Activated CD8-positive, alpha-beta T cell treated with anti-CD3 and anti-CD28 coated beads, Interleukin-2, amount 10 ng/mL, durations not matched to agents 7 days and 5 days (primary cell): ENCODE results near the gene NUP62. TPM values are rescaled to one million over a fixed set of nuclear protein-coding genes. Genes with fewer than 3 reads are reported as not detected.
A peak's percentile ranks its signal among the peaks of the same experiment; 100 is the strongest.

Experiments used
- ATAC-seq: fragments of 150-1000 bp; cut with Tn5 transposase; one replicate; pipeline ENCODE4 v1.10.0; 2021; ENCODE audit warnings: moderate library complexity
- CTCF ChIA-PET: fragments of 350-600 bp; sonication (Branson Sonifier 250); formaldehyde crosslinking; loops from one replicate; lab custom pipeline; 2021; ENCODE audit warnings: antibody characterized with exemption; lab: Charles Lee
- POLR2A ChIA-PET: fragments of 350-600 bp; sonication (Branson Sonifier 250); formaldehyde crosslinking; loops from one replicate; lab custom pipeline; 2021; ENCODE audit warnings: antibody characterized with exemption; lab: Charles Lee
- DNase-seq: peaks from one replicate; pipeline ENCODE4 v3.0.0-alpha.2; 2020
- H3K27ac Mint-ChIP-seq: one replicate; pipeline ENCODE4 v1.8.0; 2021; ENCODE audit warnings: mild to moderate bottlenecking, mixed read lengths
- H3K27me3 Mint-ChIP-seq: one replicate; pipeline ENCODE4 v1.8.0; 2021; ENCODE audit warnings: low read depth, mixed read lengths
- H3K36me3 Mint-ChIP-seq: one replicate; pipeline ENCODE4 v1.8.0; 2021; ENCODE audit warnings: low read depth, mixed read lengths
- H3K4me1 Mint-ChIP-seq: one replicate; pipeline ENCODE4 v1.8.0; 2021; ENCODE audit warnings: low read depth, mixed read lengths
- H3K4me3 Mint-ChIP-seq: one replicate; pipeline ENCODE4 v1.8.0; 2021; ENCODE audit warnings: mild to moderate bottlenecking, mixed read lengths
- H3K9me3 Mint-ChIP-seq: one replicate; pipeline ENCODE4 v1.8.0; 2022; ENCODE audit warnings: mixed read lengths; ENCODE audit not compliant: insufficient read depth
- total RNA-seq, 2 experiments: library from RNA; stranded (reverse); gene quantifications; one replicate each; pipeline ENCODE4 v1.2.3, GENCODE V29; 2021

Gene NUP62
- total RNA-seq, 2 experiments from 2014 or later: 116 to 122 TPM

DNA sequence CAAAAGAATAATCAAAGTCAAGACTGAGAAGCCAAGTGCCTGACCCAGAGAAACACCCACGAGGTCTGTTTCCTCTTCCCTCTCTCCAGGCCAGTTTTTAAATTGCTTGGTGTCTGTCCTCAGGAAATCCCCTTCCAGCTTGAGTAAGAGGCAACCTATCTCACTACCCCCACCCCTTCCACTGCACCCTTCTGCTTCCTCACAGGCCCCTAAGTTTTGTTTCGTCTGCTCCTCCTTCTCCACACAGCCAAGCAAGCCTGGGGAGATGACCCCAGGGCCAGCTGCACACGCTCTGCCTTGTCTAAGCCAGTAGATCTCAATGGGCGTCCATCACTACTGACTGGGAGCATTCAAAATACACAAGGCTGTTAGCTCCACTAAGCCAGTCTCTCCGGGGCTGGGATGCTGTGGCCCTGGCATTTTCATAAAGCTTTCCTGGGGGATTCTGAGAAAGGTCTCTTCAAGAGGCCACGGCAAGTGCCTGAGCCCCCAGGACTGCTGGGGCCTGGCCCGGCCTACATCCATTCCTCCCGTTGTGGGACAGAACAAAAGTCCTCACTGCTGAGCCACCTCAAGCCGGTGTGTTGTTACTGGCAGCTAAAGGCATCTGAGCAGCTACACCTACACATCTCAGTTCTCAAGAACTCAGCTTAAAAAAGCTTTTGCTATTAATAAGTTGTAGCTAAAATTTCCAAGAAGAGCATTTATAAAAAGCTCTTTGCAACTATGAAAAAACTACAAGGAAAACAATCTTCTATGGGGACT is 17.7 kb downstream of the NUP62 start:
- Mint-ChIP-seq H3K4me1 (peaks cover 31% of the 10 kb centered on the region), H3K9me3 (no peaks in the 10 kb centered on the region), H3K27ac (peak overlapping the region; percentile 44), H3K36me3 (peaks cover 74% of the 10 kb centered on the region), H3K4me3 (no peak overlapping the region), H3K27me3 (no peaks in the 10 kb centered on the region)
- ATAC-seq (no peak), DNase-seq (no peak)
- ChIA-PET POLR2A (interaction anchor here (0.6 to 1.7 kb wide), 6 partner anchors 9 to 34 kb away, joined by 3 to 16 read pairs (median 4); partner anchors contain the start of genes AKT1S1, ATF5, NUP62 and TBC1D17), CTCF (interaction anchor here (1.1 to 1.5 kb wide), 2 partner anchors 11 to 17 kb away, joined by 4 to 5 read pairs; partner anchors contain the start of genes ATF5 and NUP62)

DNA sequence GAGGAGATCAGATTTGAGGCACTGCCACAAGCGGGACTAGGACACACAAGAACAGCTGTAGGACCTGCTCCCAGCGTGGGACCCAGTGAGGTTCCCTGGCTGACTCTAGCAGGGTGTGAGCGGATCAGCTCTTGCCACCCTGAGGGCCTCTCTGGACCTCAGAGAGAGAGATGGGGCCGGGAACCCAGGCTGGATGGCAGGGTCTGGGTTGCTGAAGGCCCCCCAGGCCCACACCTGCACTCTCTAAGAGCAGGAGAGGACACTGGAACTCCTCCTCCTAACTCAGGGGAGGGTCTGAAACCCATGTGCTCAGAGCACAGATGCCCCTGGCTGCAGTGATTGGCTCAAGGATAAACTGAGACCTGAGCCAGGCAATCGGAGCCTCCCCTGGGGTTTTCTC is 19.1 kb downstream of the NUP62 start:
- DNase-seq: no peak
- Mint-ChIP-seq H3K36me3 (peaks cover 74% of the 10 kb centered on the region), H3K4me3 (no peak overlapping the region), H3K4me1 (peaks cover 30% of the 10 kb centered on the region), H3K27me3 (no peaks in the 10 kb centered on the region), H3K27ac (no peak overlapping the region), H3K9me3 (no peaks in the 10 kb centered on the region)
- ChIA-PET CTCF (no interaction called here), POLR2A (interaction anchor here (0.6 to 1.8 kb wide), 4 partner anchors 10 to 319 kb away, joined by 3 to 7 read pairs (median 4); partner anchors contain the start of genes ATF5 and NUP62)
- no peak for ATAC-seq

DNA sequence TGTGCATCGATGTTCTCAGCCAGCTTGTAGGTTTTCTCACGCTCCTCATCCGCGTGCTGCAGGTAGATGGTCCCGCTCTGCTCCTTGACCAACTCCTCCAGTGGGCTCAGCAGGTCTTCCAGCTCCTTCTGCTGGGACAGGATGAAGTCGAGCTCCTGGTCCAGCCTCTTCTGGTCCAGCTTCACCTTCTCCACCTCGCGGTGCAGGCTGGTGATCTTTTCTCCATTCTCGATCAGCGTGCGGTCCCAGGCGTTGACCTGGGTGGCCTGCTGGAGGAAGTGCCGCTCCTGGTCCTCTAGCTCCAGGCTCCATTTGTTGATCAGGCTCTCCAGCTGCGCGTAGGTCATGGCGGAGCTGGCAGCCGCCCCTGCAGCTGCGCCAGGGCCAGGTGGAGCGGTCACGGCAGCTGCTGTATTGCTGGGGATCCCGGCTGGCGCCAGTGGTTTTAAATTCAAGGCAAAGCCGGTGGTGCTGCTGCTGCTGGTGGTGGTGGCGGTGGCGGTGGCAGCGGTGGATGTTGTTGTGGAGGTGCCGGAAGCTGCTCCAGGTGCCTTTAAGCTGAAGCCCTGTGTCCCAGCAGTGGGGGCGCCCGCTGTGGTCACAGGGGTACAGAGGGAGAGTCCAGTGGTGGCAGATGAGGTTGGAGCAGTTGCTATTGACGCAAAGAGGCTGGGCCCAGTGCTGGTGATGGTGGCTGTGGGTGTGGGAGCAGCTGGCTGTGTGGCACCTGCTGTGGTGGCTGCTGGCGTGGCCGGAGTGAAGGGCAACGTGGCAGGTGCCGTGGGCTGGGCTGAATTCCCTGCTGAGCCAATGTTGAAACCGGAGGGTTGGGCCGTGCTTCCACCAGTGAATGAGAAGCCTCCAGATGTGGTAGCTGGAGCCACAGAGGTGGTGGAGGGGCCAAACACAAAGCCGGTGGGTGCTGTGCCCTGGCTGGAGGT is 20.6 kb downstream of the NUP62 start:
- DNase-seq (no peak), ATAC-seq (no peak)
- POLR2A ChIA-PET: interaction anchor here (0.9 to 1.8 kb wide), 3 partner anchors 9 to 21 kb away, joined by 3 to 7 read pairs (median 5); partner anchors contain the start of genes ATF5, IL4I1 and NUP62
- Mint-ChIP-seq H3K4me3 (no peak overlapping the region), H3K4me1 (peaks cover 31% of the 10 kb centered on the region), H3K27ac (peak overlapping the region; percentile 30), H3K9me3 (no peaks in the 10 kb centered on the region), H3K36me3 (peaks cover 63% of the 10 kb centered on the region), H3K27me3 (no peaks in the 10 kb centered on the region)
- CTCF ChIA-PET: no interaction called here

DNA sequence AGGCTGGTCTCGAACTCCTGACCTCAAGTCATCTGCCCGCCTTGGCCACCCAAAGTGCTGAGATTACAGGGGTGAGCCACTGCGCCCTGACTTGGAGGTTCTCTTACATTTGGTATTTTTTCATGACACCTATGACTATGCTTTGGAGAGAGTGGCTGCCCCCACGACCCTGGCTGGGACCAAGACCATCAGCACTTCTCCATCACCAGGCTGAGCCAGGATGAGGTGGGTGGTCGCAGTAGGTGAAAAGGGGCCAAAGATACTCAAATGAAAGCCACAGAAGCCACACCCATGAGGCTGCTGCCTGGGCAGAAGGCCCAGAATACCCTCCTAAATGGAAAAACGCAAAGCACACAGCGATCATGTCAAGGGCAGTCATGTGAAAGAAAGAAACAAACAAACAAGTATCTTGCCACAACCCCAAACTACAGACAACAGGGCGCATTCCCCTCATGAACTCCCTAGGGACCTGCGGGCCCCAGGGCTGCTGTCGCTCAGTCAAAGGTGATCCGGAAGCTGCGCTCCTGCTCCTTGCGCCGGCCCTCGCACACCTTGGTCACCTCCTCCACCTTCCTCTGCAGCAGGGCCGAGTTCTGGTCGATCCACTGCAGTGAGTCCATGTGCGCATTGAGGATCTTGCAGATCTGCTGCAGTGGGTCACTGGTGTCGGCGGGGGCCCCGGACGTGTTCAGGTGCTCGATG is 21.4 kb downstream of the NUP62 start:
- H3K4me1 Mint-ChIP-seq: peaks cover 26% of the 10 kb centered on the region
- H3K4me3 Mint-ChIP-seq: no peak overlapping the region
- no peaks in the 10 kb centered on the region for H3K9me3 Mint-ChIP-seq
- peaks cover 54% of the 10 kb centered on the region for H3K36me3 Mint-ChIP-seq
- no peaks in the 10 kb centered on the region for H3K27me3 Mint-ChIP-seq
- H3K27ac Mint-ChIP-seq: no peak overlapping the region
- ChIA-PET POLR2A (interaction anchor here (0.9 kb wide), 1 partner anchor 10 kb away, joined by 5 read pairs; the partner anchor contains the start of gene IL4I1), CTCF (no interaction called here)
- no peak for ATAC-seq
- no peak for DNase-seq

DNA sequence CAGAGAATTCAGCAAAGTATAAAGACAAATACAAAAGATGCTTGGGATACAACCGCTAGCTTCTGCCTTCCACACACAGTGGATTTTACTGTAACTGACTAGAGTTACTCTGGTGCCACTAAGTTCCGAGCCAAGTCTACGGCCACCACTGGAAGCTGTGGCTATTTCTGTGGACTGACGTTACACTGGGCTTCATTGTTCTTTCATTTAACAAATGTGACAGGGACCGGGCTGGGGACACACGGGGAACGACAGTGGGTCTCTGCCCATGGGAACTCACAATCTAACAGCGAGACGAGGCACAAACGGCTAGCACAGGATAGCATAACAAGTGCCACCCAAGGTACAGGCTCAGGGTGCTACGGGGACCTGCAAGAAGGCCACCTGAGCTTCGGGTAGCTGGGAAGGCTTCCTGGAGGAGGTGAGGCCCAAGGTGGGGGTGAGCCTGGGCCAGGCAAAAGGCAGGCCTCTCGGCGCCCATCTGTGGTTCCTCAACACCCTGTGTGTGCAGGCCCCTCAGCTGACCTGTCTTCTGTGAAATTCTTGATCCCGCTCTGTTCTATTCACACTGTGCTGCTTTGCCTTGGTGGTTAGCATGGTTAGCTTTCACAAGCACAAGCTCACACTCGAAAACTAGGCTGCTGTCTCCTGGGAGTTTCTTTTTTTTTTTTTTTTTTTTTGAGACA is 22.3 kb downstream of the NUP62 start:
- peaks cover 22% of the 10 kb centered on the region for H3K4me1 Mint-ChIP-seq
- POLR2A ChIA-PET: no interaction called here

DNA sequence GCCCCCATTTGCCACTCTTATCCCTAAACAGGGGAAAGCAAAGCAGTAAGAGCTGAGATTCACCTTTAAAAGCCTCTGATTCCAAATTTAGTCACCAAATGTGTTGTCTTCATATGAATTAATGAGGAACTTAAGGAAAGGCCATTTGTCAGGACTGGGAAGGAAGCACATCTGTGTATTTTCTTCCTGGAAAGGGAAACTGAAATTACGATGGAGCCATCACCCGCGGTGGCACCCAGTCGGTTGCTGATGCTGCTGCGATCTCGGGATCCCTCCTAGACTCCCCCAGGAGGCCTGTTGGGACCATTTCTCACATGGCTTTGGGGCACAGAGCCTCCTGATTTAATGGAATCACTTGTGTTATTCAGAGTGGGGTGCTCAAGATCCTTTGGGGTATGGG is 25.2 kb downstream of the NUP62 start:
- no peak overlapping the region for H3K4me3 Mint-ChIP-seq
- POLR2A ChIA-PET: no interaction called here
- ATAC-seq: no peak

More for the DNA sequence above, 22.3 kb downstream of the NUP62 start:
- peaks cover 49% of the 10 kb centered on the region for H3K36me3 Mint-ChIP-seq
- H3K27me3 Mint-ChIP-seq: no peaks in the 10 kb centered on the region
- H3K27ac Mint-ChIP-seq: no peak overlapping the region
- ATAC-seq (no peak), DNase-seq (no peak)
- CTCF ChIA-PET: no interaction called here
- no peaks in the 10 kb centered on the region for H3K9me3 Mint-ChIP-seq
- no peak overlapping the region for H3K4me3 Mint-ChIP-seq

DNA sequence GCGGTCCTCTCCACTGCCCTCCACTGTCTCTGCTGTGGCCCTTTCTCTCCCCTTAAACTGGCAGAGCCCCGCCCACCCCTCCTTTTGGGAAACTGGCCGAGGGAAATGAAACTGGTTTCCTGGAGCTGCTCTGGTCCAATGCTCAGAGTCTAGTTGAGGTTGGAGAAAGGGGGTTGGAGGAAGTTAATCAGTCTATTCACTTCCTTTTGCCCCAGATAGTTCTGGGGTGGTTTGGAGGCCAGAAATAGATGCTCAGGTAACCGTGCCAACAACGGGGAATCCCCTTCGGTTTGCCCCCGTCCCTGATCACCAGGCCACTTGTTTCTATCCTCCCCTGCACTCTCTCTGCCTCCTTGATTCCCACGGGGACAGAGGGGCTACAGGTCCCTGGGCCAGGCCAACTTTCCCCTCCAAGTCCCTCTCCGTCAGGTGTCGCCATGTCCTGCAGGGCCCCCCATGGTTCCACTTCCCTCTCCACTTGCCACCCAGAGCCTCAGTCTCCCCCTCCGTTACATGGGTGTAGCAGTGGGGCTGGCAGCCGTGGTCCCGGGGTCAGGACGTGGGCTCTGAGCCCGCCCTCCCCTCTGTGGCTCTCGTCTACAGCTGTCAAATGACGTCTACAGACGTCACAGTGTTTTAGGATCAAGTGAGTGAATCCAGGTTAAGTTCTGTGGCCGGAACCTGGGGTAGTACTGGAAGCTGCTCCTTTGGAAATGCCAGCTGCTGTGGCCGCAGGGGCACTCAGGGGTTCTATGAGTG is 32.3 kb downstream of the NUP62 start, which contains the start of gene IL4I1:
IL4I1 (minus strand) TSS at position 25 of the 759 bp plus-strand sequence. CDS start 727 bp downstream, outside the sequence.
- DNase-seq (peak; percentile 72), ATAC-seq (peak; percentile 73)
- Mint-ChIP-seq H3K36me3 (no peaks in the 10 kb centered on the region), H3K9me3 (no peaks in the 10 kb centered on the region), H3K4me3 (peak within 1 kb of the TSS; percentile 53), H3K27ac (peak within 1 kb of the TSS; percentile 87), H3K27me3 (no peaks in the 10 kb centered on the region), H3K4me1 (peaks cover 37% of the 10 kb centered on the region)
- POLR2A ChIA-PET: interaction anchor here (0.5 to 3.8 kb wide), 6 partner anchors 11 to 36 kb away, joined by 3 to 27 read pairs (median 4); partner anchors contain the start of genes ATF5 and NUP62
- CTCF ChIA-PET: interaction anchor here (0.6 to 1.3 kb wide), 2 partner anchors 31 to 214 kb away, joined by 3 to 4 read pairs; no protein-coding TSS in a partner anchor

More for the DNA sequence above, 25.2 kb downstream of the NUP62 start:
- no peak for DNase-seq
- peaks cover 32% of the 10 kb centered on the region for H3K36me3 Mint-ChIP-seq
- no peak overlapping the region for H3K27ac Mint-ChIP-seq
- CTCF ChIA-PET: interaction anchor here (1.5 kb wide), 1 partner anchor 14 kb away, joined by 3 read pairs; no protein-coding TSS in a partner anchor
- peaks cover 11% of the 10 kb centered on the region for H3K4me1 Mint-ChIP-seq
- no peaks in the 10 kb centered on the region for H3K27me3 Mint-ChIP-seq
- H3K9me3 Mint-ChIP-seq: no peaks in the 10 kb centered on the region

DNA sequence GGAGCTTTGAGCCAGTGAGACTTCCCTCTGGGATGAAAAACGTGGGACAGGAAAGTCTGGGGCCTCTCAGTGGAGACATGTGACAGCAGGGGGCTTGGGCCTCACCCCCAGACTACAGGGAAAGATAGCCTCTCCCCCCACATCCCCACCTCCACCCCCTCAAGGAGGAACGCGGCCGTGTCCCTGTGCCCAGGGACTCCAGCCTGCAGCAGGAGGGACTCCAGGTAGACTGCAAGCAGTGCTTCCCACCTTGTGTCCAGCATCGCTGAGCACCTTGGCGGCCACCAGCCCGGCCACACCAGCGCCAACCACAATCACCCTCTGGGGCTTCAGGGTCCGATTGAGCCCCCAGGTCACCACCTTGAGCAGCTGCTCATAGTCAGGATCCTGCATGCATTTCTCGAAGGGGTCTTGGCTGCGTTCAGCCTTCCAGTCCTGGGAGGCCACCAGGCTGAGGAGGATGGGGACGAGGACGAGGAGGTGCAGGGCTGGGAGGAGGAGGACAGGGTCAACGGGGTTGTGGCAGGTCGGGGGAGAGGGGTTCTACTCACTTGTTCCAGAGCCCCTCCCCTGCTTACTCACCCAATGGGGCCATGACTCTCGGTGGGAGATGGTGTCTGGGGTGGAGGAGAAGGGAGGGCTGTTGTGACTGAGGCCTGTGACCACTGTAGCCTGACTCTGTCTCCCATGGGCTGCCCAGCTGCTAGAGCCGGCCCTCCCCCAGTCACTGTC is 33.6 kb downstream of the NUP62 start:
- H3K9me3 Mint-ChIP-seq: no peaks in the 10 kb centered on the region
- no peaks in the 10 kb centered on the region for H3K36me3 Mint-ChIP-seq
- DNase-seq: no peak
- ATAC-seq: no peak
- peak overlapping the region; percentile 87 for H3K27ac Mint-ChIP-seq
- ChIA-PET POLR2A (interaction anchor here (0.7 to 3.8 kb wide), 3 partner anchors 19 to 220 kb away, joined by 3 to 27 read pairs (median 7); partner anchors contain the start of genes AKT1S1, ATF5, NUP62 and TBC1D17), CTCF (no interaction called here)
- H3K4me1 Mint-ChIP-seq: peaks cover 44% of the 10 kb centered on the region
- H3K4me3 Mint-ChIP-seq: peak overlapping the region; percentile 18
- no peaks in the 10 kb centered on the region for H3K27me3 Mint-ChIP-seq

DNA sequence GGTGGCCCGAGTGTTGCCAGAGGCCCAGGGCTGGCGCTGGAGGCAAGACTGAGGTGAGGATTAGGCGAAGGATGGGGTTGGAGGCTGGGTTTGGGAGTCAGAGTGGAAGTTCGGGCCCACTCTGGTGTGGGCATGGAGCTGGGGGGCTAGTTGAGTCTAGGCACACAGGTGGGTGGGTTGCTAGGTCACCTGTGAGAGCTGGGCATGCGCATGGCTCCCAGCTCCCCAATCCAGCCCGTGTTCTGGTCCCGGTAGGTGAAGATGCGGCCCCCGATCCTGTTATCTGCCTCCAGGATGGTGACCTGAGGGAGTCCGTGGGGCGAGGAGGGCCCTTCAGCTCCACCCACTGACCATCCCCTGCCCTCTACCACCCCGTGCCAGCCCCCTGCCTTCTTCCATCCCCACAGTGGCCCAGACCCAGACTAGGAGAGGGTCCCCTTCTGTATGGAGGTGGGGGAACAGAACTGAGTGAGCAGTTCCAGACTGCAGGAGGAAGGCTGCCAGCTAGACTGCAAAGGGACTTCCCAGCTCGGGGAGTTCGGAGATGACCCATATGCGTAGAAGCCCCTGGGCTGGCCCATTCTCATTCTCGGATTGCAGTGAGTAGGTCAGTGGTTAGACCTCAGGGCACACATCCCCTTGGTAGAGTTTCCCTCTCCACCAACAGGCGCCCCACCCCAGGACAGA is 34.3 kb downstream of the NUP62 start:
- no peaks in the 10 kb centered on the region for H3K9me3 Mint-ChIP-seq
- H3K27me3 Mint-ChIP-seq: no peaks in the 10 kb centered on the region
- ChIA-PET POLR2A (interaction anchor here (2.9 to 3.8 kb wide), 2 partner anchors 18 to 34 kb away, joined by 7 to 27 read pairs; partner anchors contain the start of genes AKT1S1, ATF5, NUP62 and TBC1D17), CTCF (interaction anchor here (1.3 kb wide), 1 partner anchor 26 kb away, joined by 3 read pairs; no protein-coding TSS in a partner anchor)
- peaks cover 48% of the 10 kb centered on the region for H3K4me1 Mint-ChIP-seq
- DNase-seq: no peak
- H3K27ac Mint-ChIP-seq: peak overlapping the region; percentile 39
- H3K36me3 Mint-ChIP-seq: no peaks in the 10 kb centered on the region
- ATAC-seq: no peak
- peak overlapping the region; percentile 18 for H3K4me3 Mint-ChIP-seq
